ENCODE results near the gene CARM1.
"Not testable (repeated sequence)": the region's sequence is repeated elsewhere in the genome, so short reads cannot be mapped to it uniquely, and the experiment has no call there.

CARM1 gene

GRCh38 chr19:10876459-10877240 is 5.3 kb downstream of the CARM1 start:
- DNase-seq (ENCODE audit: low read depth): no peak
- TF ChIP-seq CTCF (IDR thresholded peaks at IDR 0.05; ENCODE audit: insufficient read depth, low read depth, low read length, missing control alignments): no peak
- H3K4me3 ChIP-seq (ENCODE audit: low read length): no peak overlapping the region

GRCh38 chr19:10877608-10878007 is 6.3 kb downstream of the CARM1 start:
- H3K4me3 ChIP-seq (ENCODE audit: low read length); DNase-seq (ENCODE audit: low read depth): not testable (repeated sequence)

GRCh38 chr19:10878253-10878652 is 6.9 kb downstream of the CARM1 start:
- DNase-seq (ENCODE audit: low read depth): no peak
- no peak overlapping the region for H3K4me3 ChIP-seq (ENCODE audit: low read length)
- TF ChIP-seq CTCF (IDR thresholded peaks at IDR 0.05; ENCODE audit: insufficient read depth, low read depth, low read length, missing control alignments): no peak

- no peak for DNase-seq (ENCODE audit: low read depth)
- no peak overlapping the region for H3K4me3 ChIP-seq (ENCODE audit: low read length)
- TF ChIP-seq CTCF (IDR thresholded peaks at IDR 0.05; ENCODE audit: insufficient read depth, low read depth, low read length, missing control alignments): no peak
Observed at GRCh38 chr19:10881403-10882107, 10.2 kb downstream of the CARM1 start.

- no peak overlapping the region for H3K4me3 ChIP-seq (ENCODE audit: low read length)
- TF ChIP-seq CTCF (IDR thresholded peaks at IDR 0.05; ENCODE audit: insufficient read depth, low read depth, low read length, missing control alignments): no peak
Observed at GRCh38 chr19:10882108-10882457, 10.7 kb downstream of the CARM1 start.

GRCh38 chr19:10884274-10884673 is 12.9 kb downstream of the CARM1 start:
- H3K4me3 ChIP-seq (ENCODE audit: low read length): no peak overlapping the region
- no peak for TF ChIP-seq CTCF (IDR thresholded peaks at IDR 0.05; ENCODE audit: insufficient read depth, low read depth, low read length, missing control alignments)
- peak; percentile 67 for DNase-seq (ENCODE audit: low read depth)

More at GRCh38 chr19:10882108-10882457, 10.7 kb downstream of the CARM1 start:
- DNase-seq (ENCODE audit: low read depth): no peak

GRCh38 chr19:10885201-10886169 is 14.1 kb downstream of the CARM1 start:
- no peak for TF ChIP-seq CTCF (IDR thresholded peaks at IDR 0.05; ENCODE audit: insufficient read depth, low read depth, low read length, missing control alignments)
- no peak overlapping the region for H3K4me3 ChIP-seq (ENCODE audit: low read length)
- DNase-seq (ENCODE audit: low read depth): no peak

Data from epithelial cell of esophagus (primary cell).